ENCODE results near the gene DOCK9.

The DOCK9 gene

DNA sequence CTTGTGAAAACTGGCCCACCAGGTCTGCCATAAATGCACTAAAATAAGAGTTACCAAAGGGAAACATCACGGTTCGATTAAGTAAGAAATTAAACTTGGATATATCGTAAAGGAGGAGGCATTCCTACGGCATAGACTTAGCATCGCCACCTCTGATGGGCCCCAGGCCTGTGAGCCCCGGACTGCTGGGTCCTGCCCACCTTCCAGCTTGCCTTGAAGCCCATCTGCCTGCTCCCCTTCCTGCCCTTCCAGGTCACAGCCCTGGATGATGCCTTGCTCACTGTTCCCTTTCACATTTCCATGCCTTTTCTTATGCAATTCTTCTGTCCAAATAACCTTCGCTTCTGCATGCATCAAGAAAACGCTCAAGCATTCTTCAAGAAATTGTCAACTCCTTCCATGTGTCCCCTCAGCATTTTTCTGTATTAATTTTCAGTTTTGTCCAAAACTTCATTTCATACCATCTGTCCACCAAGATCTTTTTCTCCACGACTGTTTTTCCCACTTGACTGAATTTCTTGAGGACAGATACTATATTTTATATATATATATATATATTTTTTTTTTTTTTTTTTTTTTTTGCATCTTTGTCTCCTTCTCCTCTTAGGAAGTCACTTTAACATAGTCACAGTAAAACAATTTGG lies 91.2 kb downstream of the DOCK9 start:
- DNase-seq (ENCODE audit: low read depth) = no peak

DNA sequence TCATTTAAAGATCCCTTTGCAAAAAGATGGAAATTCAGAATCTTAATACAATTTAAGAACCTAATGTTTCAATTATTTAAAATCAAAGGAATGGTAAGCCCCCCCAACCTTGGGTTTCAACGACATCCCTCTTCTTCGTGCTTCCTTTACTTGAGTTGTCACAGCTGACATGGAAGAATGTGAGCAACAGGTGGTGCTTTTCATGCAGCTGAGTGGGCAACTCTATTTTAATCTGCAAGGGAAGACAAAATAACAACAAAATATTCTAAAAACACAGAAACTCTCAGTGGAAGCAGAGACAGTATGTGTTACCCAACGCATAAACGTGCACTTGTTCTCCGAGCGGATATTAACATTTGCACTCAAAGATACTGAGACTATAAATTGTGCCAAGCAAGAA lies 92.3 kb downstream of the DOCK9 start:
- no peak for DNase-seq (ENCODE audit: low read depth)

DNA sequence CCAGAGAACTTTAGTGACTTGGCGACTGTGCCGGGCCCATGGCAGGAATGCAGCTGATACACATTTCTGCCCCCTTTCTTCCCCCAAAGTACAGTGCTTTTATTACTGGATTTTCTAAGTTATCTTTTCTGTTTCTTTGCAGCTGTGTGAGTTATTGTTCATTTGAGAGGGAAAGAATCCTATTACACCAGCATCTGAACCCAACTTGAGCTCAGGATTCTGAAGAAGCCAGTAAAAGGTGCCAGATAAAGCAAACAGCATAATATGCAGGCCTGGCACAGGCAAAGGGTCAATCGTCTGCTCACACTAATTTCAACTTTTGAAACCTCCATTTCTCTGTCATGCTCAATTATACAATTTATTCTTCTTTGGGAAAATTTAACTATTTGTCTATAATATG lies 93.9 kb downstream of the DOCK9 start:
- no peak for DNase-seq (ENCODE audit: low read depth)

DNA sequence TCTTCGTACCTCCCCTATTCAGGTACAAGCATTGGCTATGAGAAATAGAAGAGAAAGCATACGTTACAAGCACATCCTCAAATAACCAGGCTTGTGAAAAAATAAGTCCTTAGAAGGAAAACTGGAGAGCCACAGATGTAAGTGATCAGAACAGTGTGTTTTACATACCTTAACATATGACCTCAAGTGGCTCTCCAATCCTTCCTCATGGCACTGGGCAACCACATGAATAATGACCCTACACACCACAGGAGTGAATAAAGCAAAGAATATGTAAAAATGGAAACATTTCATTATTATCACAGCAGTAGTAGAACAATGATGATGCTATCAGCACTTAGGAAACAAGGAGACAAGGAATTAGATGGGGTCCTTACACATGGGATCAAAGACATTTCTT lies 96.5 kb downstream of the DOCK9 start:
- DNase-seq (ENCODE audit: low read depth) = no peak

DNA sequence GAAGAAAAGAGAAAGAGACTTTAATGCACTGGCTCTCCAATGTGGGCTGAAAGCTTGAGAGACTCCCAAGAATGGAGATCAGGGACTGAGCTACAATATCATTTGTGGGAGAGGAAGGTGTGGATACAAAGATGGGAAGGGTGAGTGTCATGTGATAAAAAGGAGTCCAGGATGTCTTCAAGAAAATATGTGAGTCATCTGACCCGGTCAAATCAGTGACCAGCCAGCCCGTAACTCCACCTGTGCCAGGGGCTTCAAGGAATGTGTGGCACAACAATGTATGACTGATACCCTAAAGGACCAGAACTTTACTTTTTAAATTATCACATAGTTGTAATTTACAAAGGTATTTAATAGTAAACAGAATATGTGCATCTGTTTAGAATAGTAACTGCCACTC lies 97.2 kb downstream of the DOCK9 start:
- DNase-seq (ENCODE audit: low read depth) = no peak

DNA sequence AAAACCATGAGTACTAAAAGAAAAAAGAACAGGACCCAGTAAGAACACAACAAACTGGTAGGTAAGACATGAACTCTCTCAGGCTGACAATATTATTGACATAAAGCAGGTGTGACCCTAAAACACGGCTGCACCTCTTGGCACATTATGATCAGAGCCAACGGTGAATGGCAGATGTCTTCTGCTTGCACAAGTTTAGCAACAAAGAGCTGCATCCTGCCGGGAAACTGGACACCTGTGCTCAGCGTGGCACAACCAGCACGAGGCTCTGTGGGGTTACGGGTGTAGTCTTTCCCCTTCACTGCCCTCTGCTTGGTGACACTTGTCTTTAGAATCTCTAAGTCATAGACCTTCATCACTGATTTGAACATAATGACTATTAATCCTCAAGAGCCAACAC lies 97.9 kb downstream of the DOCK9 start:
- no peak for DNase-seq (ENCODE audit: low read depth)

DNA sequence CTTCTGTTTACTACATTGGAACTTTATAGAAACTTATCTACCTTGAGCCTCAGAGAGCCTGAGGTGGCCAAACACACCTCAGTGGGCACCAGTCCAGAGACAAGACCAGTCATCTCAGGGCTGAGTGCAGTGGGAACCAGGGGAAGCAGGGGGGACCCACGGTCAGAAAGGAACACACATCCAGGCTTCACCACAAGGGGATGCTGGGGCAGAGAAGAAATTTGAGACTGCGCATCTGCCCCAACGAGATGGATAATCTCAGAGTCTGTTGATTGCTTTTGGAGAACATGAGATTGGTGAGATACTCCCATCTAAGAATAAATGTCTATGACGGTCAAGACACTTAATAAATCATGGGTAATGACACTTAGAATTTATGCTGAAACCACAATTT lies 98.7 kb downstream of the DOCK9 start:
- no peak for DNase-seq (ENCODE audit: low read depth)

DNA sequence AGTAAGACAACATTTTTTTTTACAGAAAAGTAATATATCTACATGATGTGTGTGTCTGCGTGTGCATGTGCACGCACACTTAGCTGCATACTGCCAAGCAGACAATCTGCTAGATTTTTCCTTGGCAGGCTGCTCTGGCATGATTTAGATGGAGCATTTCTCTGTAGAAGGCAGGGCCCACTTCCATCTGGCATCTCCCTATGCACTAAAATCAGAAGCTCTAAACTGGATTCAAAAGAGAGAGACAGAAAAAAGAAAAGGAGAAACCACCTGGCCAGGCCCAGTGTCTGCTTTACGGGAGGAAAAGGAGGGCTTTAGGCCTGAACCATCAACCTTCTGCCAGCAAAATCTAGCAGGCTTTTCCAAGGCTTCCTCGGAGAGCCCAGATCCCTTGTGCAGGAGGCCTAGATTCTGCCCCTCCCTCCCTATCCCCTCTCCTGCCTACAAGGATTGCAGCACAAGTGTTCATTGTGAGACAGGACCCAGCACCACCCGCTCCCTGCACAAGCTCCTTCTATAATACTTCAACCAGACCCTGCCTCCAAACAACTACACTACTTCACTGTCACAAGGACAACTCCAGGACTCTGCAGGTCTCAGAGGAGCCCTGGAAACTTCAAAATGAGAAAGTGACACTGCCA lies 99.3 kb downstream of the DOCK9 start:
- no peak for DNase-seq (ENCODE audit: low read depth)

DNA sequence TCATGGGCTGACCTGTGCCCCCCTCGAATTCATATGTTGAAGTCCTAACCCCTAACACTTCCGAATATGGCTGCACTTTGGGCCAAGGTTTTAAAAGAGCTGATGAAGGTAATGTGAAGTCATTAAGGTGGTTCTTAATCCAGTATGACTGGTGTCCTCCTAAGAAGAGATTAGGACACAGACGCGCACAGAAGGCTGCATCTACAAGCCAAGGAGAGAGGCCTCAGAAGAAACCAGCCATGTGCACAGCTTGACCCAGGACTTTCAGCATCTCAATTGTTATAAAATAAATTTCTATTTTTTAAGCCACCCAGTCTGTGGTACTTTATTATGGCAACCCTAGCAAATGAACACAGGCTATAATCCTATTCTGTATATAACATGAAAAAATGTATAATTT lies 99.9 kb downstream of the DOCK9 start:
- no peak for DNase-seq (ENCODE audit: low read depth)

DNA sequence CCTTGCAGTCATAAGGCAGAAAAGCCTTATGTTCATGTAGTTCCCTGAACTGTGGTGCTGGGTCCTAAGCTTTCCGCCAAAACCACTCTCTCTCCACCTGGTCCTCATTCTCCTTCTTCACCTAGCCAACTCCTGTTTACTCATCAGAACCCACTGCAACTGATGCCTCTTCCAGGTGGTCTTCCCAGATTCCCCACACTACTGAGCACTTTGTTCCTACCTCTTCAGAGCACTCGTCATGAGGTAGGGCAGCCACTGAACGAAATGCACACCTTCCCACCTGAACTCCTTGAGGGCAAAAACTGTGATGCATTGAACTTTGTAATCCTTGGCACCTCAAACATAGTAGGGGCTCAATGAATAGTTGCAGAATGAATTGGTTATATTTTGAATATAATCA lies 100.4 kb downstream of the DOCK9 start:
- no peak for DNase-seq (ENCODE audit: low read depth)

DNA sequence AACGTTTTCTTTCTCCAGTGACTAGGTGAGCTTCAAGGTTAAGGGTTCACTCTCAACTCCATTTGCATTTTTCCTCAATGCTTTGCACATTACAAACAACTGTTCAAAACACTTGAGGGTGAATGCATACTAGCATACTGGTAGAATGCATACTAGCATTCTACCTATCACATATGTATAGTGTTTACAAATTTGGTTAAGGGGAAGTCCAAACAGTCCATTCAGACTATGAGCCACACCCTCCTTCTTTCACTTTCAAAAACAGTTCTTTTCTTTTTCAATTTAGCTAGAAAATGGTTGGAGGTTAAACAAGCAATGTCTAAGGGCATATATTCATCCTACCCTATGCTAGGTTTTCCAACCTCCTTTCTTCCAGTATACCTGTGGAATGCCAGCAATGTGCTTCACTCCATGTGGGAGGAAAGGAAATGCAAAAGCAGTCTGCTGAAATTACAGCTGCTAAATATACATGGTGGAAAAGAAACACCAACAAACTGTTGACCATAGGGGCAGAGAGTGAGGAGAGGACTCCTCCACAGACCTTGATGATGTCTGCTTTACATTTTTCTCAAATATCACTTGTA lies 102.6 kb downstream of the DOCK9 start:
- no peak for DNase-seq (ENCODE audit: low read depth)

DNA sequence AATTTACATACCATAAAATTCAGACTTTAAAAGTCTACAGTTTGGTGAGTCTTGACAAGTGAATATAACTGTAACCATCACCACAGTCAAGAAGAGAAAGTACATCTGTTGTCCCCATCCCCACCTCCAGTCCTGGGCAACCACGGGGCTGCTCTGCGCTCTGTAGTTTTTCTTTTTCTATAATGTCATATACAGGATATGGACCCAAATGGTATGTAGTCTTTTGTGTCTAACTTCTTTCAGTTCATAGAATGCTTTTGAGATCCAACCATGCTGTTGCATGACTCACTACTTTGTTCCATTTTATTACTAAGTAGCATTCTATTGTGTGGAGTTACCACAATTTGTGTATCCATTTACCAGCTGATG lies 103.9 kb downstream of the DOCK9 start:
- no peak for DNase-seq (ENCODE audit: low read depth)

DNA sequence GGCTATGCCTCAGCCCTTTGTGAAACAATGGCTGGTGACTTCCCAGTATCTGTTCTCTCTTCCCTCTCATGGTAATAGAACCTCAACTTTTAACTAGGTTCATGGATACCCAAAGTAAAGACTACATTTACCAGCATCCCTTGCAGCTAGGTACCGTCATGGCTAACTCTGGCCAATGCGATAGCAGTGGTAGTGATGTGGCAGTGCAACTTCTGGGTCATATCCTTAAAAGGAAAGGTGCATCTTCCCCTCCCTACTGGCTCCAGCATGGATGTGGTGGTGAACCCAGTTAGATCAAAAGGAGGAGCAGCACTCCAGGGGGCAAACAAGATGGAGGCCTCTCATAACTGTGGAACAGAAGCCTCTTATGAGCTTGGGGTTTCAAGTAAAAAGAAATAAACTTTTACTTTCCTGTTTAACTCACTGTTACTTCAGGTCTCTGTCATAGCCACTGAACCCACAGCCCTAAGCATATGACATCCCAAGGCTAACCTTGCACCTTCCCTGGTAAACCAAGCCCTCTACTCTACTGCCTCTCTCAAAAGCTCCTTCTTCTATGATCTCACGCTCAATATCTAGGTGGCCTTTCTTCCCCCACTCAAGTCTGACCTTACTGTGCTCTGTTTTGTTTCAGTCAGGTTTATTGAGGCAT lies 104.4 kb downstream of the DOCK9 start:
- DNase-seq (ENCODE audit: low read depth) = no peak

DNA sequence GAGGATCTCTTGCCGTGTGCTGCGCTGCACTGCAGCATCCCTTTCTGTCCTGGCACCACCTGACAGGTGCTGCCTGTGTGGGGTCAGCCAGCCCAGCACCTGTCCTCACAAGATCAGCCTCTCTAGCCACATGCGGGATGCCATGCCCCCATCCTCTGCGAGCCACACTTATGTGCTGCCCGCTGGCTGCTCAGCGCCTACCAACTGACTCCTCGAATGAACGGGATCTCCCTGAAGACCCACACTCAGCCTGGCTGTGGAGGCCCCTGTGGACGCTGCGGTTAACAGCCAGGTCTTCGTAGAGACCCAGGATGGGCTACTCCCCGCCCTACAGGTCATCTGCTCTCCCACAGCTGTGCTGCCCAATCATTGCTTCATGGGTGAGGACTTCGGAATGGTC lies 106.1 kb downstream of the DOCK9 start:
- DNase-seq (ENCODE audit: low read depth) = no peak

DNA sequence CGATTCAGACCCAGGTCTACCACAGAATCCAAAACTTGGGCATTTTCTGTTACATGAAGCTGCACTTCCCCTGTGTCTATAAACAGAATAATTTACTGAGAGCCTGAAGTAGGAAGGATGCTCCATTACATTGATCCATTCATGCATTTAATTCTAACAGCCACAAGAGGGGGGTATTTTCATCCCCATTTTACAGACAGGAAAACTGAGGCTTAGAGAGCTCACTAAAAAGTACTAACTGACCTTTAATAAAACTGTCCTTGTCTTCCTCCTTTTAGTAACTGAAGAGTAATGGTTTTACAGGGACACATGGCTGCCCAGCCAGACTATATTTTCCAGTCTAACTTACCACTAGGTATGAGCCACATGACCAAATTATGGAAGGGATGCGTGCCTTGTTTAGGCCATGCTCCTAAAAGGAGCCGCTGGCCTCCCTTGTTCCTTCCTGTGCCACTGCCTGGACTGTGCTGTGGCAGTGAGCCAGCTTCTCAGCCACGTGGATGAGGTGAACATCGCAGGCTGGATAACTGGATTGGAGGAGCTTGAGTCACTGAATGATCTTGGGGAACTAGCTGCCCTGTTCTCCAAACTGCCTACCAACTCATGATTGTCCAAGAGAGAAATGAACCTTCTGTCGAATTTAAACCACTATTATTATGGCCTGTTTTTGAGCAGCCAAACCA lies 108.3 kb downstream of the DOCK9 start:
- peak; percentile 33 for DNase-seq (ENCODE audit: low read depth)

DNA sequence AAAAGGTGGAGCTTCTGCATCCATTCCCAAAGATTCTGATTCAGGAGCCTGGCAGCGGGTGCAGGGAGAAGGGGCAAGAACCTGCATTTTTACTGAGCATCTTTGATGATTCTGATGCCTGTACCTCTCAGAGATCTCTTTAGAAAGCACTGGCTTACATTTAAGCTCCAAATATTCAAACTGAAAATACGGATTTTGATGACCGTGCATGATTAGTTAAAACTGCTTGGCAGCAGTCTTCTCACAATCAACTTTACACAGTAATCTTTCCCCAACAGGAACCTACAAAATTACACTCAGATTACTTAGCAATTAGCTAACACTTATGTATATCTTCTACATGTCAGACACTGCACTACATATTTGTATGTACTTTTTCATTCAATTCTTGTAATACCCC lies 108.9 kb downstream of the DOCK9 start:
- DNase-seq (ENCODE audit: low read depth) = no peak

DNA sequence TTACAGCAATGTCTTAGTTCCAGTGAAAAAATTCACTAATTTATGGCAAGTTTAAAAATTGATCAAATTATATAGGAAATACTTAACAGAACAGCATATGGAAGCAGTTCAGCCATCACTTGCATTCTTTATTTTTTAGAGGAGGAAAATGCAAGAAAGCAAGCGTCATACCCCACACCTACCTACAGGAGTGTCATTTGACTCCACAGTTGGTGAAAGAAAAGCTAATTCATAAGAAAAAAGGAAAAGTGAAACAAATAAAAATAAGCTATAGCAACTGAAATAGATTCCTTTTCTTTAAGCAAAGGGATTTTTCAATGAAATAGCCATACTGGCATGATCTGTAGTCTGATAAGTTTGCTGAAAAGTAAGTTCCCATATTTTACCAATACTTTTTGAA lies 111.0 kb downstream of the DOCK9 start:
- no peak for DNase-seq (ENCODE audit: low read depth)

DNA sequence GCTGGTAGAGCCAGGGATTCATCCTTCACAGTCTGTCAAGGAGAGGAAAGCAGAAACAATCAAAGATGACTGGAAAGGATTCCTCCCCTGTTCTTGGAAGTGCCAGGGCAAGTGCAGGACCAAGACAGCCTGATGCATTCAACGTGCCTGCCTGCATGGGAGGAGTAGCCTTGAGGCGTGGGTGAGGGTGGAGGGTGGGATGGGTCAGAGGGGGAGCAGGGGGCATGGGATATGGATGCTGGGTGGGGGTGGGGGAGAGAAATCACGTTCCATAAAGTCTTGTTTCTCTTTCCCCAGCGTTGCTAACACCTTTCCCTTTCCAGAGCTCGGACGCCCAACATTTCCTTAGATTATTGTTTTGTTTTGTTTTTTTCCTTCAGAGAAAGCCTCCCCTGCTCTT lies 117.4 kb downstream of the DOCK9 start:
- no peak for DNase-seq (ENCODE audit: low read depth)

DNA sequence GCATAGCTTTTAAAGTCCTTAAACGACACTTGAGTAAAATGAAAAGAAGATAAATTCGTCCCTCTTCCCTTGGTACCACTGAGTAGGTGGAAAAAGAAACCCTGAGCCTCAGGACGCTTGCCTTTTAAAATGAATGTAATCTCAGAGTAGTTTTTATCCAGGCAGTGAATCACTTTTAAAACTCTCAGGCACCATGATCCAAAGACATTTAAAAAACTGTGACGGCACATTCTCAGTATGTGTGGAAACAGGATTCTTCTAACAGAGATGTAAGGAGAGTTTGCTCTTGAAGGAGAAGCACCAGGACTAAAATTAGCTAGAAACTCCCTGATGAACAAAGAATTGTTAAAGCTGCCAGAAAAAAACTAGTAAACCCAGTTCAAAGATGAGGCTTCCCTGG lies 119.7 kb downstream of the DOCK9 start:
- no peak for DNase-seq (ENCODE audit: low read depth)

DNA sequence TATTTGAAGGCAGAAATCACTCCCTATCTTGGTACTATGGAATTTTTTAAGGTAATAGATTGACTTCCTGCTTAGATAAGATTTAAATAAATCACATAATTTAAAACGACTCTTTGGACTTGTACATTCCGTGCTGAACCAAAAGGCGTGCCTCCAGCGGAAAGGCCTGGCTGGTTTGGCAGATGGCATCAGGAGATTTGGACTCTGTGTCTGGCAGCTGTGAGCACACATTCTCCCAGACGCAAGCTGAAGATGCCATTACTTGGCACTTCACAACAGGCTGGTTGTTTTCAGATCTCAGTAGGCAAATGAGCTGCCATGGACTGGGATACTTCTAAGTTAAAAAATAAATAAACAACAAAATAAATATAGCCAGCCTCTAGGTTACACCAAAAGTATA lies 120.9 kb downstream of the DOCK9 start:
- no peak for DNase-seq (ENCODE audit: low read depth)

DNA sequence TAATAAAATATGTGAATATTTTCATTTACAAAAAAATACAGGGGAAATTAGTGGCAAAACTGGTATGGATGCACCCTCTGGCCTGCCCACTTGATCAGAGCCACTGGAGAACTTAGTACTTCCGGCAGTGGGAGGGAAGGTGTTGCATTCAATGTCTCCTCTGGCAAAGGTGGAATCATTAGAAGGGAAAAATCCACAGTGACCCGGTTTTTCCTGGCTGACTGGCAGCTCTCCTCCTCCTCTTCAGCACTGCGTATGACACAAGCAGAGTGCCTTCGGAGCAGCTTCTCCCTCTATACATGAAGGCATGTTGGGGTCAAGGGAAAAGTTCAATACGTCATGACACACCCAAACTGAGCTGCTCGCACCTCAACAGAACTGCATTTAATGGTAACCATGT lies 123.4 kb downstream of the DOCK9 start:
- DNase-seq (ENCODE audit: low read depth) = no peak

DNA sequence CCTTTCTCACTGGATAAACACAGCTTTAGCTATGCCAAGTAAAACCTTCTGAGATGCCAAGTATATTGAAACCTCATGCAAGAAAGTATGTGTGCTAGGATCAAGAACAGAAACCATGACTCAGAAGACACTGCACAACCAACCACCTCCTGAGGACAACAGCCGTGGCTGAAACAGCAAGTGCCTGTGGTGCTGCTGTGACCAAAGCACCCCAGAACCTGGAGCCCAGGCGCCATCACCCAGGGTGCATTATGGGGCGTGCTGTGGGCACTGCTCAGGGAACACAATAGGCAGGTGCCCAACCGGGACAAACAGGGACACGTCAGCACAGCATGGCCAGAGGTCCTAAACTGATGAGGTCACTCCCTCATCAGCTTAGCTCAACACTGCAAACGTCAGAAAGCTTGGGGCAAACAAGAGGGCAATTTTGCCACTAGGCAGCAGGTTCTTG lies 124.1 kb downstream of the DOCK9 start:
- peak; percentile 86 for DNase-seq (ENCODE audit: low read depth)

DNA sequence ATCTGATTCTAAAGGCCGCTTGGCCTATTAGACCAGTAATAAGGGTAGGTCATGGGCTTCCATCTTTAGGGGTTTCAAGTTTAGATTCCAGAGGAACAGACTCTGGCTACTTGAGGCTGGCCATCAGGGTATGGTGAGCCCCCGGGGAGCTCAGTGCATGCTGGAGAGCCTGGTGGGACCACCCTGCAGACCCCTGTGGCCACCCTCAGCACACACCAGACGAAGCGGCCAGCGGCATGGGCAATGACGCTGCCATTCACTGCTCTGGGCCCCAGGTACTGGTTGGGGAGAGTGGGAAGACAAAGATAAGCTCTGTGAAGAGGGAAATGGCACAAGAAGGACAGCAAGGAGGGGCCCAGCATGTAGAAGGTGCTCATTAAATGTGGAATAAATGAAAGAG lies 126.6 kb downstream of the DOCK9 start:
- no peak for DNase-seq (ENCODE audit: low read depth)

All from iris pigment epithelial cell (primary cell).